GM21786 (cell line): ENCODE data around the gene MCF2L2.

ENCODE experiments used
- ATAC-seq: cut with Tn5 transposase; IDR thresholded peaks from one replicate; pipeline ENCODE4 v1.9.1; 2021; ENCODE audit not compliant: unreplicated experiment

Gene MCF2L2

GRCh38 chr3:183330881-183331280 is 97.5 kb downstream of the MCF2L2 start:
- ATAC-seq, result no peak

GRCh38 chr3:183329543-183329942 is 98.9 kb downstream of the MCF2L2 start:
- no peak for ATAC-seq

- no peak for ATAC-seq
Measured at GRCh38 chr3:183328823-183329222, 99.6 kb downstream of the MCF2L2 start.

- ATAC-seq, result no peak
Measured at GRCh38 chr3:183328164-183328563, 100.3 kb downstream of the MCF2L2 start.

- ATAC-seq, result no peak
Measured at GRCh38 chr3:183327343-183327742, 101.1 kb downstream of the MCF2L2 start.

GRCh38 chr3:183324083-183324482 is 104.3 kb downstream of the MCF2L2 start:
- no peak for ATAC-seq

- ATAC-seq, result no peak
Measured at GRCh38 chr3:183319371-183319770, 109.0 kb downstream of the MCF2L2 start.

GRCh38 chr3:183318877-183319276 is 109.5 kb downstream of the MCF2L2 start:
- no peak for ATAC-seq

- no peak for ATAC-seq
Measured at GRCh38 chr3:183317886-183318865, 110.2 kb downstream of the MCF2L2 start.

- ATAC-seq, result no peak
Measured at GRCh38 chr3:183317271-183317670, 111.1 kb downstream of the MCF2L2 start.

- ATAC-seq, result no peak
Measured at GRCh38 chr3:183315739-183316138, 112.7 kb downstream of the MCF2L2 start.

- ATAC-seq, result no peak
Measured at GRCh38 chr3:183313764-183314163, 114.7 kb downstream of the MCF2L2 start.

- no peak for ATAC-seq
Measured at GRCh38 chr3:183313351-183313750, 115.1 kb downstream of the MCF2L2 start.

GRCh38 chr3:183312433-183312832 is 116.0 kb downstream of the MCF2L2 start:
- no peak for ATAC-seq

GRCh38 chr3:183310936-183311335 is 117.5 kb downstream of the MCF2L2 start:
- no peak for ATAC-seq

- ATAC-seq, result no peak
Measured at GRCh38 chr3:183309276-183309675, 119.1 kb downstream of the MCF2L2 start.

GRCh38 chr3:183308751-183309150 is 119.7 kb downstream of the MCF2L2 start:
- no peak for ATAC-seq

GRCh38 chr3:183307749-183308148 is 120.7 kb downstream of the MCF2L2 start:
- ATAC-seq, result no peak

GRCh38 chr3:183306798-183307671 is 121.4 kb downstream of the MCF2L2 start:
- peak; percentile 77 for ATAC-seq

- ATAC-seq, result no peak
Measured at GRCh38 chr3:183303690-183304089, 124.7 kb downstream of the MCF2L2 start.

GRCh38 chr3:183301937-183302580 is 126.4 kb downstream of the MCF2L2 start:
- no peak for ATAC-seq
